GM23338 (cell line): ENCODE results near the gene ARPP21. TPM values are rescaled to one million over a fixed set of nuclear protein-coding genes. Genes with fewer than 3 reads are reported as not detected.

Source experiments
- ATAC-seq: fragments of 200-7000 bp; cut with Tn5 transposase; 3 replicates; pipeline ENCODE4 v1.9.1; 2020
- DNase-seq: peaks from one replicate; pipeline ENCODE4 v3.0.0-alpha.2; 2015; ENCODE audit warnings: low spot score
- H2AFZ ChIP-seq: fragments of 200-600 bp; sonication (generic); 2 replicates; pipeline ENCODE4 v1.8.0; 2016; ENCODE audit warnings: antibody characterized with exemption, mild to moderate bottlenecking, moderate library complexity
- H3F3A ChIP-seq: fragments of 200-600 bp; sonication (generic); replicated peaks from 2 replicates; pipeline ENCODE4 v1.8.0; 2017; ENCODE audit warnings: antibody characterized with exemption, mixed run types, low read depth
- H3K27ac ChIP-seq: fragments of 200-600 bp; sonication (generic); 2 replicates; pipeline ENCODE4 v1.6.1; 2016; ENCODE audit warnings: low read depth
- H3K27me3 ChIP-seq: fragments of 200-600 bp; sonication (generic); 2 replicates; pipeline ENCODE4 v1.8.0; 2016; ENCODE audit warnings: mild to moderate bottlenecking, mixed run types, moderate library complexity; ENCODE audit not compliant: insufficient read depth
- H3K36me3 ChIP-seq: fragments of 200-600 bp; sonication (generic); 2 replicates; pipeline ENCODE4 v1.8.0; 2016; ENCODE audit warnings: mild to moderate bottlenecking; ENCODE audit not compliant: insufficient read depth
- H3K4me1 ChIP-seq: fragments of 200-600 bp; sonication (generic); 2 replicates; pipeline ENCODE4 v1.8.0; 2016; ENCODE audit warnings: mild to moderate bottlenecking, moderate library complexity; ENCODE audit not compliant: insufficient read depth
- H3K4me2 ChIP-seq: fragments of 200-600 bp; sonication (generic); 2 replicates; pipeline ENCODE4 v1.7.1; 2017; ENCODE audit warnings: mixed run types
- H3K4me3 ChIP-seq: fragments of 200-600 bp; sonication (generic); 2 replicates; pipeline ENCODE4 v1.6.1; 2016; ENCODE audit warnings: mixed run types
- H3K79me2 ChIP-seq: fragments of 200-600 bp; sonication (generic); replicated peaks from 2 replicates; pipeline ENCODE4 v1.8.0; 2017; ENCODE audit warnings: mild to moderate bottlenecking; ENCODE audit not compliant: insufficient read depth
- H3K9me2 ChIP-seq: fragments of 200-600 bp; sonication (generic); 2 replicates; pipeline ENCODE4 v1.8.0; 2017; ENCODE audit not compliant: insufficient read depth
- H4K20me1 ChIP-seq: fragments of 200-600 bp; sonication (generic); replicated peaks from 2 replicates; pipeline ENCODE4 v1.8.0; 2017; ENCODE audit warnings: mild to moderate bottlenecking; ENCODE audit not compliant: insufficient read depth
- H3K27ac Mint-ChIP-seq: 2 replicates; pipeline ENCODE4 v1.8.0; 2020; ENCODE audit warnings: inconsistent platforms, mild to moderate bottlenecking, moderate library complexity, mixed read lengths
- H3K27me3 Mint-ChIP-seq: 3 replicates; pipeline ENCODE4 v1.8.0; 2022; ENCODE audit warnings: low read depth, mild to moderate bottlenecking, moderate library complexity, mixed read lengths, inconsistent platforms; ENCODE audit not compliant: insufficient read depth, poor library complexity
- H3K36me3 Mint-ChIP-seq: 3 replicates; pipeline ENCODE4 v1.8.0; 2021; ENCODE audit warnings: low read depth, mild to moderate bottlenecking, inconsistent platforms, moderate library complexity, mixed read lengths
- H3K4me1 Mint-ChIP-seq: 3 replicates; pipeline ENCODE4 v1.8.0; 2020; ENCODE audit warnings: mild to moderate bottlenecking, inconsistent platforms, mixed read lengths
- H3K4me3 Mint-ChIP-seq: 3 replicates; pipeline ENCODE4 v1.8.0; 2021; ENCODE audit warnings: moderate library complexity, mild to moderate bottlenecking, inconsistent platforms, mixed read lengths
- H3K9me3 Mint-ChIP-seq: 3 replicates; pipeline ENCODE4 v1.8.0; 2020; ENCODE audit warnings: moderate library complexity, mild to moderate bottlenecking, inconsistent platforms, mixed read lengths
- CREB1 ChIP-seq: fragments of 250-450 bp; sonication (Bioruptor Pico); IDR thresholded peaks from 2 replicates; pipeline ENCODE4 v1.5.0; 2020; ENCODE audit warnings: low read depth, mild to moderate bottlenecking, moderate library complexity
- EZH2 ChIP-seq: fragments of 200-600 bp; sonication (generic); IDR thresholded peaks from one replicate; pipeline ENCODE4 v1.8.0; 2017; ENCODE audit warnings: antibody characterized with exemption, mild to moderate bottlenecking, low read depth; ENCODE audit not compliant: unreplicated experiment
- EZH2phosphoT487 ChIP-seq: fragments of 200-600 bp; sonication (generic); IDR thresholded peaks from one replicate; pipeline ENCODE4 v1.8.1; 2018; ENCODE audit warnings: antibody characterized with exemption; ENCODE audit not compliant: unreplicated experiment
- JUNB ChIP-seq: IDR thresholded peaks from one replicate; pipeline ENCODE4 v1.6.1; 2016; ENCODE audit warnings: antibody characterized with exemption; ENCODE audit not compliant: unreplicated experiment
- NANOG ChIP-seq: IDR thresholded peaks from 2 replicates; pipeline ENCODE4 v1.6.1; 2016; ENCODE audit warnings: antibody characterized with exemption, borderline replicate concordance
- POLR2AphosphoS5 ChIP-seq: IDR thresholded peaks from 2 replicates; pipeline ENCODE4 v1.6.1; 2016; ENCODE audit warnings: antibody characterized with exemption, low read depth
- REST ChIP-seq: IDR thresholded peaks from one replicate; pipeline ENCODE4 v1.6.1; 2018; ENCODE audit warnings: antibody characterized with exemption; ENCODE audit not compliant: unreplicated experiment
- STAT1 ChIP-seq: IDR thresholded peaks from one replicate; pipeline ENCODE4 v1.6.1; 2016; ENCODE audit warnings: antibody characterized with exemption; ENCODE audit not compliant: unreplicated experiment
- ZNF114 ChIP-seq: fragments of 250-450 bp; sonication (Bioruptor Pico); IDR thresholded peaks from 2 replicates; pipeline ENCODE4 v1.5.0; 2020; ENCODE audit warnings: mild to moderate bottlenecking, moderate library complexity
- ZNF331 ChIP-seq: fragments of 250-450 bp; sonication (Bioruptor Pico); IDR thresholded peaks from 2 replicates; pipeline ENCODE4 v1.5.0; 2020; ENCODE audit warnings: low read depth, mild to moderate bottlenecking, moderate library complexity
- ZNF462 ChIP-seq: fragments of 250-450 bp; sonication (Bioruptor Pico); IDR thresholded peaks from 2 replicates; pipeline ENCODE4 v1.5.0; 2020; ENCODE audit warnings: mild to moderate bottlenecking, moderate library complexity
- polyA plus RNA-seq: library from polyadenylated mRNA; unstranded; fragments of >200 nt; fragmentation: Nextera tagmentation; extraction: Ambion mirVana; gene quantifications from 2 replicates; pipeline ENCODE4 v1.2.1, GENCODE V29; 2016
- total RNA-seq: library from RNA; depleted of rRNA; stranded (reverse); fragments of >200 nt; shearing (Covaris generic); gene quantifications from 2 replicates; pipeline ENCODE4 v1.2.3, GENCODE V29; 2014
- TF ChIP-seq, protein P1 (sequence below): IDR thresholded peaks from 2 replicates; pipeline ENCODE4 v1.6.1; 2016; ENCODE audit warnings: antibody characterized with exemption

ARPP21 gene
- total and polyA plus RNA-seq, 2 experiments from 2014 or later = not detected

- Histone ChIP-seq H3K27ac (no peak overlapping the region), H3K79me2 (no peaks in the 10 kb centered on the region), H3K9me2 (no peaks in the 10 kb centered on the region), H3F3A (no peaks in the 10 kb centered on the region), H3K36me3 (no peaks in the 10 kb centered on the region), H3K27me3 (no peaks in the 10 kb centered on the region), H2AFZ (no peak overlapping the region), H4K20me1 (no peaks in the 10 kb centered on the region), H3K4me2 (no peak overlapping the region), H3K4me3 (no peak overlapping the region), H3K4me1 (peaks cover 4% of the 10 kb centered on the region; the same call in 1 of the 2 replicates)
- no peaks in the 10 kb centered on the region for H3K36me3 Mint-ChIP-seq
- H3K27ac Mint-ChIP-seq = no peak overlapping the region
- no peaks in the 10 kb centered on the region for H3K27me3 Mint-ChIP-seq
- TF ChIP-seq JUNB (no peak), ZNF462 (CRISPR knock-in tag) (no peak), NANOG (no peak), EZH2phosphoT487 (no peak), ZNF331 (CRISPR knock-in tag) (no peak), ZNF114 (CRISPR knock-in tag) (no peak), CREB1 (CRISPR knock-in tag) (no peak), REST (no peak), STAT1 (no peak), POLR2AphosphoS5 (no peak), EZH2 (no peak)
- TF ChIP-seq, protein P1, sequence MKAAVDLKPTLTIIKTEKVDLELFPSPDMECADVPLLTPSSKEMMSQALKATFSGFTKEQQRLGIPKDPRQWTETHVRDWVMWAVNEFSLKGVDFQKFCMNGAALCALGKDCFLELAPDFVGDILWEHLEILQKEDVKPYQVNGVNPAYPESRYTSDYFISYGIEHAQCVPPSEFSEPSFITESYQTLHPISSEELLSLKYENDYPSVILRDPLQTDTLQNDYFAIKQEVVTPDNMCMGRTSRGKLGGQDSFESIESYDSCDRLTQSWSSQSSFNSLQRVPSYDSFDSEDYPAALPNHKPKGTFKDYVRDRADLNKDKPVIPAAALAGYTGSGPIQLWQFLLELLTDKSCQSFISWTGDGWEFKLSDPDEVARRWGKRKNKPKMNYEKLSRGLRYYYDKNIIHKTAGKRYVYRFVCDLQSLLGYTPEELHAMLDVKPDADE = no peak
- ATAC-seq (peak; percentile 39), DNase-seq (peak; percentile 5)
- H3K4me1 Mint-ChIP-seq = peaks cover 9% of the 10 kb centered on the region; the same call in 2 of the 3 replicates
- H3K9me3 Mint-ChIP-seq = no peaks in the 10 kb centered on the region
- H3K4me3 Mint-ChIP-seq = no peak overlapping the region
These were observed 24.1 kb downstream of the ARPP21 start for GRCh38 chr3:35663471-35663870.
